Testis (tissue), 3 donors: ENCODE data around the gene TRAF7. TPM values are rescaled to one million over a fixed set of nuclear protein-coding genes. Genes with fewer than 3 reads are reported as not detected.

Experiments
- DNase-seq: peaks from one replicate; pipeline ENCODE4 v3.0.0-alpha.2; 2019
- H3K27ac ChIP-seq, 2 donors: fragments of 200-600 bp; sonication (generic); one replicate each; pipeline ENCODE4 v1.5.1; 2019
- H3K27me3 ChIP-seq: fragments of 200-600 bp; sonication (generic); one replicate; pipeline ENCODE4 v1.5.1; 2019
- H3K36me3 ChIP-seq: fragments of 200-600 bp; sonication (generic); one replicate; pipeline ENCODE4 v1.5.1; 2017; ENCODE audit warnings: low read depth; ENCODE audit errors: missing control alignments
- H3K4me1 ChIP-seq: fragments of 200-600 bp; sonication (generic); one replicate; pipeline ENCODE4 v1.5.1; 2019
- H3K4me3 ChIP-seq, 2 donors: fragments of 200-600 bp; sonication (generic); one replicate each; pipeline ENCODE4 v1.5.1; 2017 to 2019
- H3K9me3 ChIP-seq: fragments of 200-600 bp; sonication (generic); one replicate; pipeline ENCODE4 v1.5.1; 2017
- POLR2A ChIP-seq: fragments of 450-650 bp; IDR thresholded peaks from one replicate; pipeline ENCODE4 v1.6.1; 2017; ENCODE audit warnings: antibody characterized with exemption, mild to moderate bottlenecking, moderate library complexity
- WGBS, 2 donors: methylation state at CpG; one replicate each; pipeline ENCODE4 v1.1.5; 2018; 5-methylcytosine and 5-hydroxymethylcytosine counted together
- intact Hi-C: fragments of 100-400 bp; cut with DNase I; formaldehyde crosslinking; loops from one replicate; pipeline ENCODE4 v1.15.1; 2023; ENCODE audit warnings: low total_unique reads
- polyA plus RNA-seq: library from polyadenylated mRNA; stranded (reverse); fragments of 350-450 nt; fragmentation: Illumina TruSeq; extraction: RNeasy Lipid Tissue Mini Kit (QIAGEN cat#74804); gene quantifications from one replicate; pipeline ENCODE4 v1.2.3, GENCODE V29; 2014; ENCODE audit warnings: low read depth, low replicate concordance; ENCODE audit not compliant: insufficient read depth
- total RNA-seq, 2 donors: library from RNA; depleted of rRNA; stranded (reverse); fragments of >200 nt; gene quantifications; one replicate each; pipeline ENCODE4 v1.2.3, GENCODE V29; 2016
- TF ChIP-seq, protein P1 (sequence below), 3 experiments: fragments of 450-650 bp in 2 of 3; fragments of 200-600 bp in 1 of 3; sonication (generic) in 1 of 3; IDR thresholded peaks; one replicate each; pipeline ENCODE4 v1.5.1; 2016 to 2019; ENCODE audit warnings: antibody characterized with exemption in 3 of 3, mild to moderate bottlenecking in 2 of 3, moderate library complexity in 1 of 3

TRAF7 gene
- total and polyA plus RNA-seq, 3 donors from 2014 or later: 36.0 to 46.1 (median 44.6) TPM

DNA sequence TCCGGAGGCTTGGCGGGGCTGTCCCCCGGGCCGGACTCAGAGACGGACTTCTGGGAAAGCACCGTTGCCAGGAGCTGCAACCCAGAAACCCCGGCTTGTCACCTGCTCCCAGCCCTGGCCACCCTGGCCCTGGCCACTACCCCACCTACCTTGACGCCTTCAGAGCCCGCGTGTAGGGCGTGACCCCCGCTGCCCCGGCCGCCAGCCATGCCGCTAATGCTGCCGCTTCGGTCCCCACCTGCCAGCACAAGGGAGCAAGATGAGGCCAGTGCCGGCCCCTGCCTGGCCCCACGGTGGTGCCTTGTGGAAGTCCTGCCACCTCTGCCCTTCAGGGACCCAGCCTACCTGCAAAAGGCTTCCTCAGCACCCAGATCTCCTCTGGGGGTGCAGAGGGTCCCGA lies 29.4 kb downstream of the TRAF7 start:
- H3K27me3 ChIP-seq: no peaks in the 10 kb centered on the region
- intact Hi-C loops: no loop called here
- no peaks in the 10 kb centered on the region for H3K36me3 ChIP-seq
- H3K4me3 ChIP-seq: no peak overlapping the region
- DNase-seq: no peak
- no peaks in the 10 kb centered on the region for H3K4me1 ChIP-seq
- H3K27ac ChIP-seq: no peak overlapping the region
- WGBS, 2 donors: 80 to 88% methylated on average over 1 to 20 of the region's 20 CpGs
- no peak for TF ChIP-seq POLR2A
- TF ChIP-seq, protein P1, sequence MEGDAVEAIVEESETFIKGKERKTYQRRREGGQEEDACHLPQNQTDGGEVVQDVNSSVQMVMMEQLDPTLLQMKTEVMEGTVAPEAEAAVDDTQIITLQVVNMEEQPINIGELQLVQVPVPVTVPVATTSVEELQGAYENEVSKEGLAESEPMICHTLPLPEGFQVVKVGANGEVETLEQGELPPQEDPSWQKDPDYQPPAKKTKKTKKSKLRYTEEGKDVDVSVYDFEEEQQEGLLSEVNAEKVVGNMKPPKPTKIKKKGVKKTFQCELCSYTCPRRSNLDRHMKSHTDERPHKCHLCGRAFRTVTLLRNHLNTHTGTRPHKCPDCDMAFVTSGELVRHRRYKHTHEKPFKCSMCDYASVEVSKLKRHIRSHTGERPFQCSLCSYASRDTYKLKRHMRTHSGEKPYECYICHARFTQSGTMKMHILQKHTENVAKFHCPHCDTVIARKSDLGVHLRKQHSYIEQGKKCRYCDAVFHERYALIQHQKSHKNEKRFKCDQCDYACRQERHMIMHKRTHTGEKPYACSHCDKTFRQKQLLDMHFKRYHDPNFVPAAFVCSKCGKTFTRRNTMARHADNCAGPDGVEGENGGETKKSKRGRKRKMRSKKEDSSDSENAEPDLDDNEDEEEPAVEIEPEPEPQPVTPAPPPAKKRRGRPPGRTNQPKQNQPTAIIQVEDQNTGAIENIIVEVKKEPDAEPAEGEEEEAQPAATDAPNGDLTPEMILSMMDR (IDR thresholded peaks at IDR 0.05): no peak
- H3K9me3 ChIP-seq: no peaks in the 10 kb centered on the region

DNA sequence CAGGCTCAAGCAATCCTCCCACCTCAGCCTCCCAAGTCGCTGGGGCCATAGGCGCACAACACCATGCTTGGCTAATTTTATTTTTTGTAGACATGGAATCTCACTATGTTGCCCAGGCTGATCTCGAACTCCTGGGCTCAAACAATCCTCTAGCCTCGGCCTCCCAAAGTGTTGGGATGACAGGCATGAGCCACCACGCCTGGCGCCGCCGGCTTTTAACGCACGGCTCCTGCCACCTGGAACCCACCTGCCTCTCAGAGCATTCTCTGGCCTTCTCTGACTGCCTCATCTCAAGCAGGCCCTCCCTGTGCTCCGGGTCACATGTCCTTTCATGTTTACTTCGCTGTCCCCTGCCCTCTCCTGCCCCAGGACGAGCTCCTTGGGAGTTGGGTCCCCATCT lies 30.5 kb downstream of the TRAF7 start:
- DNase-seq: no peak
- Histone ChIP-seq H3K27me3 (no peaks in the 10 kb centered on the region), H3K36me3 (no peaks in the 10 kb centered on the region), H3K4me3 (no peak overlapping the region), H3K27ac (no peak overlapping the region), H3K9me3 (no peaks in the 10 kb centered on the region), H3K4me1 (no peaks in the 10 kb centered on the region)
- WGBS, 2 donors: 87 to 94% methylated on average over 12 to 13 of the region's 13 CpGs
- intact Hi-C loops: no loop called here
- TF ChIP-seq, protein P1 (IDR thresholded peaks at IDR 0.05): no peak
- no peak for TF ChIP-seq POLR2A

DNA sequence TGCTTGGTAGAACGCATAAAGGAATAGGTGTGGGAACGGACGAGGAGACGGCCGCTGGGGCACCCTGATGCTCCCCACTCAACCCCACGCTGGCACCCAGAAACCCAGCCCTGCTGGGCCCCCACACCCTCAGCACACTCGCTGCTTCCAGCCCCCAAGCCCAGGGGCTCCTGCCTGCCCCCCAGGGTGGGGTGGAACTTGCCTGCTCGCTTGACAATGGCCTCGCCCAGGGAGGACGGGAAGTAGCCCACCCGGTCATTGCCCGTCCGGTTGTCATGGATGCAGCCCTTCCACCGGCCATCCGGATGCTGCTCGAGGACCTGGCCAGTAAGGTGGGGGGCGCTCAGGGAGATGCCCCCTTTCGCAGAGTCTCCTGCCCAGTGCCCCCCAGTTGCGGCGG lies 30.9 kb downstream of the TRAF7 start:
- intact Hi-C loops: no loop called here
- H3K27ac ChIP-seq: no peak overlapping the region
- DNase-seq: no peak
- H3K4me3 ChIP-seq: no peak overlapping the region
- 94 to 100% methylated on average over 7 to 20 of the region's 20 CpGs for WGBS, 2 donors
- TF ChIP-seq, protein P1 (IDR thresholded peaks at IDR 0.05): no peak
- TF ChIP-seq POLR2A: no peak
- no peaks in the 10 kb centered on the region for H3K9me3 ChIP-seq
- H3K27me3 ChIP-seq: no peaks in the 10 kb centered on the region
- no peaks in the 10 kb centered on the region for H3K4me1 ChIP-seq
- H3K36me3 ChIP-seq: no peaks in the 10 kb centered on the region

DNA sequence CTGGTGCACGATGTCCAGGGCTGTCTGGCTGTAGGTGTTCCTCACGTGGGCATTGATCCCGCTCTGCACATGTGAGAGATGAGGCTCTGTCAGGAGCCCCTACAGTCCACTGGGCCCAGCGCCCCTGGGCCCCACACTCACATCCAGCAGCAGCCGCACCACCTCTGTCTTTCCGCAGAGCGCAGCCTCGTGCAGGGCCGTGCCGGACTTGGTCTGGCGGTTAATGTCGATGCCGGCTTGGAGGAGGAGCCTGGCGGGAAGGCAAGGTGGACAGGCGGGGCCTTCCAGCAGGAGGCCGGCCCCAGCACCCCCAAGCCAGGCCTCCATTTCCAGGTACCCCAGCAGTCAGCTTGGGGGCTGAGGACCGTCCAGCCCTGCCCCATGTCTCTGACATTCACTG lies 31.6 kb downstream of the TRAF7 start:
- Histone ChIP-seq H3K27me3 (no peaks in the 10 kb centered on the region), H3K9me3 (no peaks in the 10 kb centered on the region), H3K27ac (no peak overlapping the region), H3K36me3 (no peaks in the 10 kb centered on the region), H3K4me1 (no peaks in the 10 kb centered on the region), H3K4me3 (no peak overlapping the region)
- 66% methylated on average over 17 of the region's 17 CpGs; no CpG with 5 or more reads in 1 of the 2 donors for WGBS, 2 donors
- no peak for DNase-seq
- TF ChIP-seq, protein P1 (IDR thresholded peaks at IDR 0.05): no peak
- no peak for TF ChIP-seq POLR2A
- intact Hi-C loops: no loop called here

DNA sequence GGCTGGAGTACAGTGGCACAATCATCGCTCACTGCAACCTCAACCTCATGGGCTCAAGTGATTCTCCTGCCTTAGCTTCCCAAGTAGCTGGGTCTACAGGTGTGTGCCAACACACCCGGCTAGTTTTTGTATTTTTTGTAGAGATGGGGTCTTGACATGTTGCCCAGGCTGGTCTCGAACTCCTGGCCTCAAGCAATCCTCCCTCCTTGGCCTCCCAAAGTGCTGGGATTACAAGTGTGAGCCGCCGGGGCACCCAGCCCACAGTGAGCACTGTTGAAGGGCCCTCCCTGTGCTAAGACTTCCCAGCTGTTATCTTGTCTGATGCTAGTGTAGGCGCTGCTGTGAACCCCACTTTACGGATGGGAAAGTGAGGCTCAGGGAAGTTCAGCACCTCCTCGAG lies 32.8 kb downstream of the TRAF7 start:
- intact Hi-C loops: no loop called here
- DNase-seq: no peak
- no peak for TF ChIP-seq POLR2A
- TF ChIP-seq, protein P1 (IDR thresholded peaks at IDR 0.05): no peak
- H3K36me3 ChIP-seq: no peaks in the 10 kb centered on the region
- no peak overlapping the region for H3K4me3 ChIP-seq
- H3K27me3 ChIP-seq: no peaks in the 10 kb centered on the region
- 96% methylated on average over 8 of the region's 8 CpGs for WGBS, 2 donors
- no peaks in the 10 kb centered on the region for H3K9me3 ChIP-seq
- no peak overlapping the region for H3K27ac ChIP-seq
- H3K4me1 ChIP-seq: no peaks in the 10 kb centered on the region
